Fibroblast of mammary gland (primary cell): ENCODE data around the gene RAPGEF4.

Experiments
- DNase-seq: peaks from one replicate; pipeline ENCODE4 v3.0.0-alpha.2; 2010; ENCODE audit warnings: low read depth
- H3K4me3 ChIP-seq: 2 replicates; pipeline ENCODE4 v1.5.1; 2011; ENCODE audit warnings: low read depth, mild to moderate bottlenecking, low read length, moderate library complexity; ENCODE audit not compliant: control insufficient read depth
- CTCF ChIP-seq: conservative IDR thresholded peaks from 2 replicates; pipeline ENCODE4 v1.5.1; 2011; ENCODE audit warnings: low read depth, low read length, inconsistent platforms; ENCODE audit not compliant: control insufficient read depth, insufficient read depth

The RAPGEF4 gene

GRCh38 chr2:172735582-172736423 is at the start of gene RAPGEF4:
Gene RAPGEF4, plus strand, starts transcription at chr2:172735845. Its CDS starts 139 bp downstream, at chr2:172735984.
- peak within 1 kb of the TSS; percentile 15 for H3K4me3 ChIP-seq
- TF ChIP-seq CTCF, result no peak
- DNase-seq, result no peak

- DNase-seq, result peak; percentile 99
- no peak for TF ChIP-seq CTCF
- no peak overlapping the region for H3K4me3 ChIP-seq
Observed at GRCh38 chr2:172693037-172693436, 42.6 kb upstream of the RAPGEF4 start.

- DNase-seq, result peak; percentile 33
- no peak overlapping the region for H3K4me3 ChIP-seq
- TF ChIP-seq CTCF, result no peak
Observed at GRCh38 chr2:172693529-172694455, 41.9 kb upstream of the RAPGEF4 start.

GRCh38 chr2:172697296-172697695 is 38.3 kb upstream of the RAPGEF4 start:
- no peak for DNase-seq
- TF ChIP-seq CTCF, result no peak
- H3K4me3 ChIP-seq, result no peak overlapping the region

- no peak for TF ChIP-seq CTCF
- H3K4me3 ChIP-seq, result no peak overlapping the region
- DNase-seq, result peak; percentile 92
Observed at GRCh38 chr2:172698041-172698863, 37.4 kb upstream of the RAPGEF4 start.

GRCh38 chr2:172701250-172701649 is 34.4 kb upstream of the RAPGEF4 start:
- no peak for TF ChIP-seq CTCF
- peak; percentile 95 for DNase-seq
- no peak overlapping the region for H3K4me3 ChIP-seq
